GM11168 (cell line): Measurements from ENCODE around the gene EXOSC6.
"Not testable (repeated sequence)": the region's sequence is repeated elsewhere in the genome, so short reads cannot be mapped to it uniquely, and the experiment has no call there.

ENCODE experiments used
- in situ Hi-C: fragments of 300-500 bp; cut with MboI; formaldehyde crosslinking; loops from one replicate; pipeline ENCODE4 v1.12.0; 2022; ENCODE audit warnings: low sequenced_read_pairs; ENCODE audit not compliant: unreplicated experiment

The EXOSC6 gene

GRCh38 chr16:70203508-70203907 is 48.2 kb downstream of the EXOSC6 start:
- in situ Hi-C loops: not testable (repeated sequence)

GRCh38 chr16:70200063-70200462 is 51.7 kb downstream of the EXOSC6 start:
- in situ Hi-C loops: not testable (repeated sequence)

- in situ Hi-C loops: loop anchor here (25.0 kb wide), 1 partner anchor 237 kb away; the partner anchor contains the start of gene CLEC18A
These were observed 52.6 kb downstream of the EXOSC6 start for GRCh38 chr16:70199170-70199569.

DNA sequence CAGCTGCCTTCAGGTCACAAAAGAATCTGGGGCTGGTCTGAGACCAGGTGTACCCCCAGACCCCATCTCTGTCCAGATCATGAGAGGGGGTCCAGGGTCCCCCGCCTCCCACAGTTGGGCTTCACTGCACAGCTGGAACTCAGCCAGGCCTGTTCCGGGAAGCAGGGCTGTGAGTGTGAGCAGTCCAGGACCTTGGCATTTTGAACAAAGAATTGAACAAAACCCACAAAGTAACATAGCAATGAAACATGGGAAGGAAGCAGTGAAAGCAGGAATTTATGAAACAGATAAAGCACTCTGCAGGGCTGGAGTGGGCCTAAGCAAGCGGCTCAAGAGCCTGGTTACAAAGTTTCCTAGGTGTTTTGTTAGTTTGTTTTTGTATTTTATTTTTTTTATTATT is 53.1 kb downstream of the EXOSC6 start:
- in situ Hi-C loops: loop anchor here (25.0 kb wide), 1 partner anchor 236 kb away; the partner anchor contains the start of gene CLEC18A

GRCh38 chr16:70198230-70198629 is 53.5 kb downstream of the EXOSC6 start:
- in situ Hi-C loops: loop anchor here (25.0 kb wide), 1 partner anchor 236 kb away; the partner anchor contains the start of gene CLEC18A

- in situ Hi-C loops: loop anchor here (25.0 kb wide), 1 partner anchor 235 kb away; the partner anchor contains the start of gene CLEC18A
These were observed 54.1 kb downstream of the EXOSC6 start for GRCh38 chr16:70197611-70198010.
